CD4-positive, alpha-beta T cell treated with Interleukin-12 subunit alpha and Interleukin-12 subunit beta, for 1 hour (primary cell): Measurements from ENCODE around the gene CPXCR1.
"Not testable (repeated sequence)": the region's sequence is repeated elsewhere in the genome, so short reads cannot be mapped to it uniquely, and the experiment has no call there.

Experiments
- DNase-seq: peaks from one replicate; pipeline ENCODE4 v3.0.0-alpha.2; 2020

The CPXCR1 gene

DNA sequence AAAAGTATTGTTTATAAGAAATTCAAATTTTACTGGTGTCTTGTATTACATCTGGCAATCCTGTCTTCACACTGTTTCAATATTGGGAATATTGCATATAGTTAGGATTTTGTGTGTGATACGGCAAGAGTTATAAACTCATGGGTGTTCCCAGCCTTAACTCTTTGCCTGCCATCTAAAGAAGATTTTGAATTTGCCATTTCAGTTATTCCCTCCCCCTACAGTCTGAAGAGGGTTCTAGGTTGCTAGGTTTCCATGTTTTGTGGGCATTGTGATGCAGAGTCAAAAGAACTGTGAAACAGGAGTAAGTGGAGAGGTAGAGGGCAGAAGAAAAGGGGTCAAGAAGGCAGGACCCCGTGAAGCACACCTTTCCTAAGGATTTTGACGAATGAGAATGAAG is at the start of gene CPXCR1:
Gene CPXCR1, plus strand, starts transcription at position 301 of the 400 bp plus-strand sequence. CDS start 6,190 bp downstream, outside the sequence.
- DNase-seq = no peak

DNA sequence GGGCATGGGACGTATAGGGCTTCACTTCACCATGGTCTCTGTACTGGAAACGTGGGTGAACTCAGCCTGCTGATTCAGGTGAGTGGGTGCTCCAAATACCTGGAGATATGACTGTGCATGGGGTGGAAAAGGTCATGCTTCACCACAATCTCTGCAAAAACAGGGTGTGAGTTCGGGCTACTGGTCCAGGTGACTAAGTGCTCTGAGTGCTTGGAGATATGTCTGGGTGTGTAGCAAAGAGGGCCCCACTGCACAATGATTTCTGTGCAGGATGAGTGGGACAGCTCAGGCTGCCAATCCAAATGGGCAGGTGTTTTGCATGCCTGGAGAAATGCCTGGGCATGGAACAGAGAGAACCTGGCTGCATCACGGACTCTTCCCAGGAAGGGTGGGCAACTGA is 11.2 kb upstream of the CPXCR1 start:
- DNase-seq = no peak

DNA sequence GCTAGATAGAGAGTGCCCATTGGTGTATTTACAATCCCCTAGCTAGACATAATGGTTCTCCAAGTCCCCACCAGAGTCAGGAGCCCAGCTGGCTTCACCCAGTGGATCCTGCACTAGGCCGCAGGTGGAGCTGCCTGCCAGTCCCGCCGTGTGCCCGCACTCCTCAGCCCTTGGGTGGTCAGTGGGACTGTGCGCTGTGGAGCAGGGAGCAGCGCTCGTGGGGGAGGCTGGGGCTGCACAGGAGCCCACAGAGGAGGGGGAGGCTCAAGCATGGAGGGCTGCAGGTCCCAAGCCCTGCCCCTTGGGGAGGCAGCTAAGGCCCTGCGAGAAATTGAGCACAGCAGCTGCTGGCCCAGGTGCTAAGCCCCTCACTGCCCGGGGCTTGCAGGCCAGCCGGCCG is 810 bp upstream of the CPXCR1 start:
- DNase-seq = not testable (repeated sequence)

DNA sequence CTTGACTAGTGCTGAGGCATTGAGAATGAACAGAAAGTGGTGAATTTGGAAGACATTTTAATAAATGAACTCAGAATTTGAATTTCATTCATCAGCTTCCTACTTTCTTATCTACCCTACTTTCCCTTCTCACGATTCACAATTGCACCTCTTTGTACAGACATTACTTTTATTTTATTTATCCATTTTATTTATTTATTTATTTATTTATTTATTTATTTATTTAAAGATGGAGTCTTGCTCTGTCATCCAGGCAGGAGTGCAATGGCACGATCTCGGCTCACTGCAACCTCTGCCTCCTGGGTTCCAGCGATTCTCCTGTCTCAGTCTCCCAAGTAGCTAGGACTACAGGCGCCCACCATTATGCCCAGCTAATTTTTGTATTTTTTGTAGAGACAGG is 5.3 kb downstream of the CPXCR1 start:
- DNase-seq = not testable (repeated sequence)

DNA sequence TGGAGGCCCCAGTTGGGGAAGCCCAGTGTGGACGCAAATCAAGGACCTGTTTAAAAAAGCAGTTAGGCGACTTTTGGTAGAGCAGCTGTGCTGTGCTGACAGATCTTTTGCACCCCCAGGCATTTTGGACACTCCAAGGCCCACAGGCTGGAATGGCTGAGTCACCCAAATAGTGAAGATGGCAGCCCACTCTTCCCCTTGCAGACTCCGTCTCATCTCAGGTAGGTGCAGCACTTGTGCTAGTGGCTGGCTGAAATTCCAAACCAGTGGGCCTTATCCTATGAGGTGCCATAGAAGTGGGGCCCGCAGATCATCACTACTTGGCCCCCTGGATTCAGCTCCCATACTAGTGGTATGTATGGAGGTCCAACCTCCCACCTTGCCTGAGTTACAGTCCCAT is 42.8 kb downstream of the CPXCR1 start:
- DNase-seq = no peak
